Measurements from ENCODE around the gene C1orf141. TPM values are rescaled to one million over a fixed set of nuclear protein-coding genes. Genes with fewer than 3 reads are reported as not detected.

Gene C1orf141
- total and polyA plus RNA-seq, 12 donors = 0.61 TPM; not detected in 11

GRCh38 chr1:67053535-67053784, 81.3 kb downstream of the C1orf141 start:
- Histone ChIP-seq H3K27me3 (no peaks in the 10 kb centered on the region), H3K27ac (peak overlapping the region; percentile 69 to 95 (median 94)), H3K4me1 (replicated peaks in 1 of 2) (peaks cover 5 to 7% of the 10 kb centered on the region in 2 donors), H3K4me3 (peak overlapping the region; percentile 71 to 82 (median 72)), H3K9me3 (replicated peaks in 1 of 3) (no peaks in the 10 kb centered on the region), H3K36me3 (replicated peaks in 1 of 2) (peaks cover 0 to 17% of the 10 kb centered on the region in 2 donors)
- DNase-seq = peak in 6 of 7 donors; percentile 57 to 68 (median 64)
- TF ChIP-seq CTCF (IDR thresholded peaks at IDR 0.05) (no peak), POLR2A (IDR thresholded peaks at IDR 0.05) (peak in 1 of 2 donors; percentile 83)
- WGBS, 4 donors = 0 to 1% (median 0%) methylated on average over 31 to 34 of the region's 34 CpGs; no CpG with 5 or more reads in 1 of the 4 donors
- intact Hi-C loops (cut with DNase I) = loop anchor here in 1 of 2 donors (10.0 kb wide), 1 partner anchor 91 kb away; no protein-coding TSS in a partner anchor

- Histone ChIP-seq H3K4me1 (replicated peaks in 1 of 2) (peaks cover 5 to 7% of the 10 kb centered on the region in 2 donors), H3K27ac (peak overlapping the region; percentile 69 to 95 (median 94)), H3K9me3 (replicated peaks in 1 of 3) (no peaks in the 10 kb centered on the region), H3K36me3 (replicated peaks in 1 of 2) (peaks cover 0 to 22% of the 10 kb centered on the region in 2 donors), H3K4me3 (peak overlapping the region; percentile 6 to 82 (median 72)), H3K27me3 (no peaks in the 10 kb centered on the region)
- 3 to 4% (median 3%) methylated on average over 15 to 25 of the region's 25 CpGs for WGBS, 4 donors
- TF ChIP-seq CTCF (IDR thresholded peaks at IDR 0.05) (no peak), POLR2A (IDR thresholded peaks at IDR 0.05) (no peak)
- DNase-seq = peak; percentile 42 to 70 (median 57)
- intact Hi-C loops (cut with DNase I) = loop anchor here in 1 of 2 donors (10.0 kb wide), 1 partner anchor 92 kb away; no protein-coding TSS in a partner anchor
Measured at GRCh38 chr1:67052741-67053534, 81.8 kb downstream of the C1orf141 start.

GRCh38 chr1:67051196-67051595, 83.6 kb downstream of the C1orf141 start:
- Histone ChIP-seq H3K27me3 (no peaks in the 10 kb centered on the region), H3K27ac (no peak overlapping the region), H3K4me1 (replicated peaks in 1 of 2) (peaks cover 5 to 7% of the 10 kb centered on the region in 2 donors), H3K36me3 (replicated peaks in 1 of 2) (peaks cover 0 to 31% of the 10 kb centered on the region in 2 donors), H3K4me3 (no peak overlapping the region), H3K9me3 (replicated peaks in 1 of 3) (no peaks in the 10 kb centered on the region)
- intact Hi-C loops (cut with DNase I) = loop anchor here in 1 of 2 donors (10.0 kb wide), 1 partner anchor 94 kb away; no protein-coding TSS in a partner anchor
- no peak for TF ChIP-seq POLR2A (IDR thresholded peaks at IDR 0.05)
- no peak for TF ChIP-seq CTCF (IDR thresholded peaks at IDR 0.05)
- 59 to 73% (median 69%) methylated on average over 4 of the region's 4 CpGs for WGBS, 4 donors
- no peak for DNase-seq

- intact Hi-C loops (cut with DNase I) = no loop called here
- no peak for DNase-seq
- Histone ChIP-seq H3K27me3 (no peaks in the 10 kb centered on the region), H3K4me3 (no peak overlapping the region), H3K4me1 (replicated peaks in 1 of 2) (no peaks in the 10 kb centered on the region), H3K36me3 (replicated peaks in 1 of 2) (peaks cover 0 to 46% of the 10 kb centered on the region in 2 donors), H3K9me3 (replicated peaks in 1 of 3) (no peaks in the 10 kb centered on the region), H3K27ac (no peak overlapping the region)
- WGBS, 4 donors = 90 to 94% (median 92%) methylated on average over 4 of the region's 4 CpGs
- TF ChIP-seq POLR2A (IDR thresholded peaks at IDR 0.05) (no peak), CTCF (IDR thresholded peaks at IDR 0.05) (no peak)
Measured at GRCh38 chr1:67044631-67045270, 90.0 kb downstream of the C1orf141 start.

Measured in adrenal gland (tissue), 12 donors.